Ishikawa (cell line): Measurements from ENCODE around the gene NCOA7.

Source experiments
- CEBPB ChIP-seq: IDR thresholded peaks from 2 replicates; pipeline ENCODE4 v1.6.1; 2012
- EGR1 ChIP-seq: IDR thresholded peaks from 2 replicates; pipeline ENCODE4 v1.6.1; 2012
- FOXM1 ChIP-seq: IDR thresholded peaks from 2 replicates; pipeline ENCODE4 v1.6.1; 2012; ENCODE audit warnings: low read depth, borderline replicate concordance
- TCF12 ChIP-seq: IDR thresholded peaks from 2 replicates; pipeline ENCODE4 v1.6.1; 2012; ENCODE audit warnings: low read depth
- YY1 ChIP-seq: IDR thresholded peaks from 2 replicates; pipeline ENCODE4 v1.6.1; 2012; ENCODE audit warnings: low read depth
- ZBTB7A ChIP-seq: IDR thresholded peaks from 2 replicates; pipeline ENCODE4 v1.6.1; 2012; ENCODE audit warnings: low read depth
- TF ChIP-seq, protein P1 (sequence below): IDR thresholded peaks from 2 replicates; pipeline ENCODE4 v1.6.1; 2012; ENCODE audit warnings: low read depth, mild to moderate bottlenecking

GRCh38 chr6:125828476-125829039 lies 37.8 kb downstream of the NCOA7 start:
- TF ChIP-seq EGR1 = no peak
- TF ChIP-seq FOXM1 = no peak
- no peak for TF ChIP-seq ZBTB7A
- no peak for TF ChIP-seq TCF12
- TF ChIP-seq YY1 = no peak
- no peak for TF ChIP-seq CEBPB
- TF ChIP-seq, protein P1, sequence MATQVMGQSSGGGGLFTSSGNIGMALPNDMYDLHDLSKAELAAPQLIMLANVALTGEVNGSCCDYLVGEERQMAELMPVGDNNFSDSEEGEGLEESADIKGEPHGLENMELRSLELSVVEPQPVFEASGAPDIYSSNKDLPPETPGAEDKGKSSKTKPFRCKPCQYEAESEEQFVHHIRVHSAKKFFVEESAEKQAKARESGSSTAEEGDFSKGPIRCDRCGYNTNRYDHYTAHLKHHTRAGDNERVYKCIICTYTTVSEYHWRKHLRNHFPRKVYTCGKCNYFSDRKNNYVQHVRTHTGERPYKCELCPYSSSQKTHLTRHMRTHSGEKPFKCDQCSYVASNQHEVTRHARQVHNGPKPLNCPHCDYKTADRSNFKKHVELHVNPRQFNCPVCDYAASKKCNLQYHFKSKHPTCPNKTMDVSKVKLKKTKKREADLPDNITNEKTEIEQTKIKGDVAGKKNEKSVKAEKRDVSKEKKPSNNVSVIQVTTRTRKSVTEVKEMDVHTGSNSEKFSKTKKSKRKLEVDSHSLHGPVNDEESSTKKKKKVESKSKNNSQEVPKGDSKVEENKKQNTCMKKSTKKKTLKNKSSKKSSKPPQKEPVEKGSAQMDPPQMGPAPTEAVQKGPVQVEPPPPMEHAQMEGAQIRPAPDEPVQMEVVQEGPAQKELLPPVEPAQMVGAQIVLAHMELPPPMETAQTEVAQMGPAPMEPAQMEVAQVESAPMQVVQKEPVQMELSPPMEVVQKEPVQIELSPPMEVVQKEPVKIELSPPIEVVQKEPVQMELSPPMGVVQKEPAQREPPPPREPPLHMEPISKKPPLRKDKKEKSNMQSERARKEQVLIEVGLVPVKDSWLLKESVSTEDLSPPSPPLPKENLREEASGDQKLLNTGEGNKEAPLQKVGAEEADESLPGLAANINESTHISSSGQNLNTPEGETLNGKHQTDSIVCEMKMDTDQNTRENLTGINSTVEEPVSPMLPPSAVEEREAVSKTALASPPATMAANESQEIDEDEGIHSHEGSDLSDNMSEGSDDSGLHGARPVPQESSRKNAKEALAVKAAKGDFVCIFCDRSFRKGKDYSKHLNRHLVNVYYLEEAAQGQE = no peak
